CD4-positive, alpha-beta T cell treated with Interferon gamma for 1 hour (primary cell): ENCODE results near the gene FAM163A.
"Not testable (repeated sequence)": the region's sequence is repeated elsewhere in the genome, so short reads cannot be mapped to it uniquely, and the experiment has no call there.

ENCODE experiments used
- DNase-seq: peaks from one replicate; pipeline ENCODE4 v3.0.0-alpha.2; 2020

Gene FAM163A

GRCh38 chr1:179817789-179818188, 74.7 kb downstream of the FAM163A start:
- DNase-seq, result no peak

- no peak for DNase-seq
These were observed 75.2 kb downstream of the FAM163A start for GRCh38 chr1:179818260-179818659.

- DNase-seq, result no peak
These were observed 75.7 kb downstream of the FAM163A start for GRCh38 chr1:179818743-179819173.

- no peak for DNase-seq
These were observed 77.3 kb downstream of the FAM163A start for GRCh38 chr1:179820226-179820970.

GRCh38 chr1:179821524-179821923, 78.4 kb downstream of the FAM163A start:
- no peak for DNase-seq

GRCh38 chr1:179822065-179822464, 79.0 kb downstream of the FAM163A start:
- DNase-seq, result no peak

- no peak for DNase-seq
These were observed 80.6 kb downstream of the FAM163A start for GRCh38 chr1:179823693-179824092.

- no peak for DNase-seq
These were observed 81.2 kb downstream of the FAM163A start for GRCh38 chr1:179824265-179824664.

- DNase-seq, result no peak
These were observed 82.1 kb downstream of the FAM163A start for GRCh38 chr1:179825206-179825605.

- no peak for DNase-seq
These were observed 82.8 kb downstream of the FAM163A start for GRCh38 chr1:179825798-179826460.

- DNase-seq, result no peak
These were observed 83.7 kb downstream of the FAM163A start for GRCh38 chr1:179826626-179827280.

- no peak for DNase-seq
These were observed 85.5 kb downstream of the FAM163A start for GRCh38 chr1:179828554-179829110.

GRCh38 chr1:179831225-179831624, 88.1 kb downstream of the FAM163A start:
- no peak for DNase-seq

- no peak for DNase-seq
These were observed 89.0 kb downstream of the FAM163A start for GRCh38 chr1:179831852-179832699.

GRCh38 chr1:179836686-179837445, 93.8 kb downstream of the FAM163A start:
- not testable (repeated sequence) for DNase-seq

GRCh38 chr1:179840107-179840506, 97.0 kb downstream of the FAM163A start:
- DNase-seq, result no peak

GRCh38 chr1:179848233-179848632, 105.1 kb downstream of the FAM163A start:
- no peak for DNase-seq

GRCh38 chr1:179853102-179853501, 110.0 kb downstream of the FAM163A start:
- no peak for DNase-seq

- DNase-seq, result not testable (repeated sequence)
These were observed 112.7 kb downstream of the FAM163A start for GRCh38 chr1:179855831-179856230.

- DNase-seq, result no peak
These were observed 113.2 kb downstream of the FAM163A start for GRCh38 chr1:179856296-179856695.

- DNase-seq, result no peak
These were observed 113.9 kb downstream of the FAM163A start for GRCh38 chr1:179857009-179857408.

GRCh38 chr1:179860652-179861051, 117.6 kb downstream of the FAM163A start:
- no peak for DNase-seq
